WERI-Rb-1 (cell line): ENCODE results near the gene HDAC9.

Source experiments
- DNase-seq: peaks from one replicate; pipeline ENCODE4 v3.0.0-alpha.2; 2020
- H3K27ac ChIP-seq: fragments of 250-450 bp; sonication (Bioruptor Pico); 2 replicates; pipeline ENCODE4 v1.5.1; 2020; ENCODE audit warnings: mild to moderate bottlenecking, moderate library complexity
- H3K27me3 ChIP-seq: fragments of 250-450 bp; sonication (Bioruptor Pico); 2 replicates; pipeline ENCODE4 v1.5.1; 2021; ENCODE audit warnings: mild to moderate bottlenecking, low read depth, moderate library complexity; ENCODE audit not compliant: insufficient read depth, severe bottlenecking
- H3K36me3 ChIP-seq: fragments of 250-450 bp; sonication (Bioruptor Pico); 2 replicates; pipeline ENCODE4 v1.5.1; 2020; ENCODE audit warnings: mild to moderate bottlenecking, moderate library complexity
- H3K4me3 ChIP-seq: 2 replicates; pipeline ENCODE4 v1.5.1; 2011; ENCODE audit warnings: low read depth, mild to moderate bottlenecking, control low read depth, low read length
- H3K9me3 ChIP-seq: fragments of 250-450 bp; sonication (Bioruptor Pico); 2 replicates; pipeline ENCODE4 v1.5.1; 2021; ENCODE audit warnings: mild to moderate bottlenecking, moderate library complexity; ENCODE audit not compliant: severe bottlenecking
- CTCF ChIP-seq: IDR thresholded peaks from 2 replicates; pipeline ENCODE4 v1.5.1; 2011; ENCODE audit warnings: low read depth, mild to moderate bottlenecking, control low read depth, inconsistent platforms, low read length

The HDAC9 gene

GRCh38 chr7:18698258-18698734 is 202.7 kb downstream of the HDAC9 start:
- no peak for DNase-seq
- no peaks in the 10 kb centered on the region for H3K27me3 ChIP-seq
- no peaks in the 10 kb centered on the region for H3K36me3 ChIP-seq
- H3K9me3 ChIP-seq = no peaks in the 10 kb centered on the region
- H3K4me3 ChIP-seq = no peak overlapping the region
- no peak for TF ChIP-seq CTCF
- H3K27ac ChIP-seq = no peak overlapping the region

- Histone ChIP-seq H3K4me3 (no peak overlapping the region), H3K36me3 (no peaks in the 10 kb centered on the region), H3K9me3 (no peaks in the 10 kb centered on the region), H3K27me3 (no peaks in the 10 kb centered on the region), H3K27ac (no peak overlapping the region)
- peak; percentile 23 for DNase-seq
- TF ChIP-seq CTCF = peak; percentile 35
Measured at GRCh38 chr7:18700147-18700546, 204.6 kb downstream of the HDAC9 start.

DNA sequence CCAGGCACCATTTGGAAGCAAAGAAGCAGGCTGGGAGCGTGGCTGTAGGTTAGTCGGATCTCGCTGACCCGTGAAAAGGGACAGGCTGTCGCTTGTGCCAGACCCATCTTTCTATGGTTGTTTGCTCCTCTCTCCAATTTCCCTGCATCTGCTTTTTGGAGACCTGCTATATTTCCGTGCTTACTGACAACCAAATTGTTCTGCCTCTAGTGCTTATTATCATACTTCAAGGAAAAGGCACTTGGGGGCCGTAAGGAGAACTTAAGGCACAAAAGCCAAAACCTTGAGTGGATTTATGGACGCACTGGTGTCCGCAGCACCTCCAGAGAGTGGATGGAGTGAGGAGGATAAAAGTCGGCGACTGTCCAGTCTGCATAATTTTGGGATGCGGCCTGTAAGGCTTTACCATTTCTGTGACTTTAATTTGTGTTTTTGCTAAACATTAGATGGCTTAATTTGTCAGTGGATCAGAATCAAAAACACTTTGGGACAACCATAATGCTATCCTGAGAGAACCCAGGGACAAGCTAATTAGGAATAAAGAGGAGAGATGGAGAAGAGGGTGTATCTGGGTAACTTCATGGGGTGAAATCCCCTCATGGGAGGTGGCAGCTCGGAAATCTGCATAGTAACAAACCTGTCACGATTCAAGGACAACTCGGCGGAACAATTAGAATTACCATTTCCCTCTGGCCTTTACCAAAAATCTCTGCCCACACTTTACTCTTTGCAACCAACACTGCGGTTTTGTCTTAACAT is 206.7 kb downstream of the HDAC9 start:
- no peak for TF ChIP-seq CTCF
- no peaks in the 10 kb centered on the region for H3K27me3 ChIP-seq
- no peak overlapping the region for H3K27ac ChIP-seq
- H3K36me3 ChIP-seq = no peaks in the 10 kb centered on the region
- no peak overlapping the region for H3K4me3 ChIP-seq
- no peak for DNase-seq
- H3K9me3 ChIP-seq = no peaks in the 10 kb centered on the region

DNA sequence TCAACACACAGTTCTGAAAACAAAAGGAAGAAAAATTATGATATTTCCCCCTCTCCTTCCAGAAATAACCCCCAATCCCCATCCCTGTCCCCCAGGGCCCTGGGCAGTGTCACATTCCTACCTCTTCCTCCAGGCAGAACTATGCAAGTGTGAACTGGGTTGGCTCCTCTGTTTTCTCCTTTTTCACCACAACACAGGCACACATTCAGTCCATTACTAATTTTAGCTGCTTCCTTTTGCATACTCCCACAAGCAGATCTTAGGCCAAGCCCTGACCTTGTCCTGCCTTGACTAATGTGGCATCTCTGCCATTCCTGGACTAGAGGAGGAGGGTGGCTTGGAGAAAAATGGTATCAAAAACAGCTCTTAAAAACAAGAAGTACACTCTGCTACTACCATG is 208.1 kb downstream of the HDAC9 start:
- DNase-seq = no peak
- no peak overlapping the region for H3K4me3 ChIP-seq
- no peaks in the 10 kb centered on the region for H3K27me3 ChIP-seq
- TF ChIP-seq CTCF = no peak
- H3K27ac ChIP-seq = no peak overlapping the region
- H3K9me3 ChIP-seq = no peaks in the 10 kb centered on the region
- no peaks in the 10 kb centered on the region for H3K36me3 ChIP-seq

- TF ChIP-seq CTCF = no peak
- DNase-seq = no peak
Measured at GRCh38 chr7:18706670-18707069, 211.1 kb downstream of the HDAC9 start.

DNA sequence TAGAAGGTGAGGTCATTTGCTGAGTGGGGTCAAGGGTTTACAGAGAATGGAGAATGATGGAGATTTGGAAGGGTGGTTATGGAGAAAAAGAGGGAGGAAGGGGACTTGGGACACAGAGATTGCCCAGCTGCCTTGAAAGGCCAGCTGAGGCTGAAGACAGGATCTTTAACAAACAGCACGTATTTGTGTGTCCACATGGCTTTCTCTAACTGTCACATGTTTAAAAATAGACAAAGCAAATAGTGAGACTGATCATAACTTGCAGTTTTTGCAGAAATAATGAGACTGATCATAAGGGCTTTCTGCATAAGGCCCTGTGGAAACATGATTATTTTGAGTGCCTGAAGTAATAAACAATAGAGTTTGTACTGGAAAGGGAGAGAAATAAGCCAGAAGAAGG is 212.7 kb downstream of the HDAC9 start:
- H3K36me3 ChIP-seq = no peaks in the 10 kb centered on the region
- H3K27me3 ChIP-seq = no peaks in the 10 kb centered on the region
- no peak for DNase-seq
- H3K4me3 ChIP-seq = no peak overlapping the region
- no peaks in the 10 kb centered on the region for H3K9me3 ChIP-seq
- TF ChIP-seq CTCF = no peak
- H3K27ac ChIP-seq = no peak overlapping the region

More at GRCh38 chr7:18706670-18707069, 211.1 kb downstream of the HDAC9 start:
- no peaks in the 10 kb centered on the region for H3K9me3 ChIP-seq
- H3K27ac ChIP-seq = no peak overlapping the region
- H3K27me3 ChIP-seq = no peaks in the 10 kb centered on the region
- no peaks in the 10 kb centered on the region for H3K36me3 ChIP-seq
- no peak overlapping the region for H3K4me3 ChIP-seq
